AG08395 (cell line): ENCODE data around the gene COL8A2.

ENCODE experiments used
- DNase-seq: peaks from one replicate; pipeline ENCODE4 v3.0.0; 2012; ENCODE audit warnings: mixed read lengths, low spot score

COL8A2 gene

DNA sequence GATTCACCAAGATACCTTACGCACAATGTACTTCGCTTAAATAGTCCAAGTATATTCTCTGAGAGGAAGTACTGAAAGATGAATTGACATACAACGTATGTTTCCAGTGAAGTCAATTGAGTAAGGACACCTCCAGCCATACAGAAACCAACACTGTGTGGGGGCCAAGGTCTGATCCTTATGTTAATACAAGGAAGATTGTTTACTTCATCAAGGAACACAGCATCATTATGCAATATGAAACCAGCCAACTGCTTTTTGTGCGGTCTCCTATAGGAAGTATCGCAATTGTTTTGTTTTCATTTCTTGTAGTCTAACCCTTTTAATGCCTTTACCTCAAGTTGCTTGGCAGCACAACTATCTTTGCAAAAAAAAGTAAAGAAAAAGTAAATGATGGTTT, 69.3 kb downstream of the COL8A2 start:
- DNase-seq: no peak

DNA sequence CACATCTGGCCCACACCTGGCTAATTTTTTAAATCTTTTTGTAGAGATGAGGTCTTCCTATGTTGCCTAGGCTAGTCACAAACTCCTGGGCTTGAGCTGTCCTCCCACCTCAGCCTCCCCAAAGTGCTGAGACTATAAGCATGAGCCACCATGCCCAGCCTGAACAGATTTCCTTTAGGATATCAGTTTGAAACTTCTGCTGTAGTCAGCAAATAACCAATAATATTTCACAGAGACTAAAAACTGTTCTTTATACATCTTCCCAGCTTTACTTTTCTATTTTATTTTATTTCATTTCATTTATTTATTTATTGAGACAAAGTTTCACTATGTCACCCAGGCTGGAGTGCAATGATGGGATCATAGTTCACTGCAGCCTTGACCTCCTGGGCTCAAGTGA, 71.0 kb downstream of the COL8A2 start:
- DNase-seq: no peak

DNA sequence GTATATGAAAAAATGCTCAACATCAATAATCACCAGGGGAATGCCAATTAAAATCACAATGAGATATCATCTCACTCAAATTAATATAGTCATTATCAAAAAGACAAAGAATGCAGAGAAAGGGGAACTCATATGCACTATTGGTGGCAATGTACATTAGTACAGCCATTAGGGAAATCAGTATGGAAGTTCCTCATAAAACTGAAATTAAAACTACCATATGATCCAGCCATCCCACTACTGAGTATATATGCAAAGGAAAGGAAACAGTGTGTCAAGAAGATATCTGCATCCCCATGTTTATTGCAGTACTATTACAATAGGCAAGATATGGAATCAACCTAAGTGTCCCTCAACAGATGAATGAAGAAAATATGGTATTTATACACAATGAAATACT, 73.2 kb downstream of the COL8A2 start:
- no peak for DNase-seq
